HG03097 (cell line): ENCODE results near the gene FMC1.
"Not testable (repeated sequence)": the region's sequence is repeated elsewhere in the genome, so short reads cannot be mapped to it uniquely, and the experiment has no call there.

Experiments used
- ATAC-seq: cut with Tn5 transposase; IDR thresholded peaks from one replicate; pipeline ENCODE4 v1.9.1; 2021; ENCODE audit not compliant: unreplicated experiment, low FRiP score

The FMC1 gene

DNA sequence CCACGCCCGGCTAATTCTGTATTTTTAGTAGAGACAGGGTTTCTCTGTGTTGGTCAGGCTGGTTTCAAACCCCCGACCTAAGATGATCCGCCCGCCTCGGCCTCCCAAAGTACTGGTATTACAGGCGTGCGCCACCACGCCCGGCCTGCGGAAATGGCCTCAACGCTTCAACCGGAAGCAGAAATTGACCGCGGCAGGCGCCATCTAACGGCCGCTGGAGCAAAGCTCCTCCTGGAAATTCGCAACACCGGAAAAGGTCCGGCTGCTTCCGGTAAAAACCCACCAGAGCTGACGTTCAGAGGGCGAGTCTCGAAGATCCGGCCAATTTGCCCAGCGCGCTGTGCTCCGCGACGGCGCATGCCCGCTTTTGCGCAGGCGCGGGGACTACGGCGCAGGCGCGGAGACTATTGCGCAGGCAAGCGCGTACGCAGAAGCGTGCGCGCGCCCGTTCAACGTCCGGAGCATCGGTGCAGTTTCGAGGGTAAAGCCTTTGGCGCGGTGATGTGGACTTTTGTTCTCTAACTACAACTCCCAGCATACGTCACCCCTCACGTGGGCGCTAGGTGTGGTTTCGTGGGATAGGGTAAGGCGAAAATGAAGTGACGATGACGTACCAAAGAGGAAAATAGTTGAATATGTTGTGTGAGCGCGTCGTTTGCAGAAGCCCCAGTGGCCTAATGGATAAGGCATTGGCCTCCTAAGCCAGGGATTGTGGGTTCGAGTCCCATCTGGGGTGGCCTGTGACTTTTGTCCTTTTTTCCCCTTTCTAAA is 915 bp upstream of the FMC1 start:
- peak; percentile 88 for ATAC-seq

DNA sequence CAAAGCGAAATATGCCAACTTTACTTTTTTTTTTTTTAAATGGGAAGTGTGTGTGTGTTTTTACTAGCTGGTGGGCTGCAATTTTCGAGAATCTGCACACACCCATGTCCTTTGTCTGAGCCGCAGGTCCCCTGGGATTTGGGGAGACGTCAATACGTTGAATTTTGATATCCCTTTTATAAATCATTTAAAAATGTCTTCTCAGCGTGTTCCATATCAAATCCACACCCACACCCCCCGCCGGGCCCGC is 404 bp upstream of the FMC1 start:
- ATAC-seq, result no peak

DNA sequence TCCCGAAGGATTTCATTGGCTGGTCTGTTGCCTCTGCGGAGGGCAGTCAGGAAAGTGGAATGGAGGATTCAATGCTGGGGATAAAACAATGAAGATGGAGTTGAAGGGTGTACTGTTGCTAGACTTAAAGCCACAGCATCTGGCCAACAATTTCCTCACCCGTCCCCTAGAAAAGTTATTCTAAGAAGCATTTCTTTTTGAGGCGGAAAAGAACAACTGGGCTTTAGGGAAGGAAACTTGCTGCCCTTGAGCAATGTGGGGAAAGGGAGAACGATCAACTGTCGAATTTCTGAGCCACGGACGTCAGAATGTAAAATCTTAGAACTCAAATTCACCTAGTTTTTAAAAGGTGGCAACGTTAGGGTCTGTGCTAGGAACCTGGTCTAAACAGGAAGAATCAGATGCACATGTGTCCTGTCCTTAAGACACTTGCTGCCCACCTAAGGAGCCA is 664 bp downstream of the FMC1 start:
- ATAC-seq, result no peak

GRCh38 chr7:139345042-139345441 is 3.9 kb downstream of the FMC1 start:
- ATAC-seq, result no peak

DNA sequence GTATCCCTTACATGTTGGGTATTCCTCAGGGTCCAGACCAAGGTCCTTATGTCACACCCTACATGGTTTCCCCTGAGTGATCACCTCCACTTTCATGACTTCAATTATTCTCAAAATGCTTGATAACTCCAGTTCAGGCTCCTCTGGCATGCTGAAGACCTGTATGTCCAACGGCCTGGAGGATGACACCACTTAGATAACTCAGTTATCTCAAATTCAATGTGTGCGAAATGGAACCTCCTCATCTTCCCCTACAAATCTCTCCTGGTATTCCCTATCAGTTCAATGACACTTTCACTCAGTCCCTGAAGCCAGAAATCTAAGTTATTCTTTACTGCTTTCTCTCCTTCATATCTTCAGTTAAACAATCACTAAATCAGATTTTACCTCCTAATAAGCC is 9.9 kb downstream of the FMC1 start:
- ATAC-seq, result no peak

- ATAC-seq, result no peak
Measured at GRCh38 chr7:139354729-139355128, 13.6 kb downstream of the FMC1 start.

DNA sequence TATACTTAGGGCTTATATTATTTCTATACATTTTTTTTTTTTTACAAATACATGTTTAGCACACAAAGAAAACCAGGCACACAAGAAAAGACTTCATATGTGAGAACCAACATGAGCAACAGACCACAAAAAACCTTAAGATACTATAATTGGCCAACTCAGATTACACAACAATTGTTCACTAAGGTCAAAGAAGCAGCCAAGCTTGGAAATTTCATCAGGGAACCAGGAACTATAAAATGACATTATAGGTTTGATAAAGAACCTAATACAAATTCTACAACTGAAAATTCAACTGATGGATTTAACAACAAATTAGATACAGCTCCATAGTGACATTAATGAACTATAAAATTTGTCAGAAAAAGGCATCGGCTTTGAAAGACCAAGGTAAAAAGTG is 14.2 kb downstream of the FMC1 start:
- ATAC-seq, result no peak

GRCh38 chr7:139357729-139358506 is 16.8 kb downstream of the FMC1 start:
- not testable (repeated sequence) for ATAC-seq

GRCh38 chr7:139358541-139359365 is 17.6 kb downstream of the FMC1 start:
- ATAC-seq, result peak; percentile 9

GRCh38 chr7:139359366-139360209 is 18.5 kb downstream of the FMC1 start, which contains the start of gene LUC7L2:
TSS of gene LUC7L2 (plus strand) at chr7:139359894. CDS start at chr7:139360262, 368 bp downstream.
- ATAC-seq, result peak; percentile 75

GRCh38 chr7:139360210-139360947 is 19.2 kb downstream of the FMC1 start:
- peak; percentile 60 for ATAC-seq

- ATAC-seq, result no peak
Measured at GRCh38 chr7:139360948-139361307, 19.8 kb downstream of the FMC1 start.

DNA sequence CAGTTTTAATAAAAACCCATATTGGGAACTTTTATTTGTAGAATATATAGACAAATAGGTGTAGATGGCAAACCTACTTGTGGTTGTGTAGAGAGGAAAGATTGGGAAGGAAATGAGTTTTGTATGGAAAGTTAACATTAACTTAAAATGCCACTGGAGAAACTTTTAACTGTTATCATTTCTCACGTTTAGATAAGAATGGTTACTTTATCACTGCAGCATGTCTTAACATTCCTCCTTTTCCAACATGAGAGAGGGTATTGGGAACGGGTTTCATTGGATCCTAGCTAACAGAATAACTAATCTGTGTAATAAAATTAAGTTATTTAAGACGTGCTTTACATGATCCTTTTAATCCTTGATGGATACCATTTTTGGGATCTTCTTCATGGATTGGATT is 20.4 kb downstream of the FMC1 start:
- no peak for ATAC-seq

DNA sequence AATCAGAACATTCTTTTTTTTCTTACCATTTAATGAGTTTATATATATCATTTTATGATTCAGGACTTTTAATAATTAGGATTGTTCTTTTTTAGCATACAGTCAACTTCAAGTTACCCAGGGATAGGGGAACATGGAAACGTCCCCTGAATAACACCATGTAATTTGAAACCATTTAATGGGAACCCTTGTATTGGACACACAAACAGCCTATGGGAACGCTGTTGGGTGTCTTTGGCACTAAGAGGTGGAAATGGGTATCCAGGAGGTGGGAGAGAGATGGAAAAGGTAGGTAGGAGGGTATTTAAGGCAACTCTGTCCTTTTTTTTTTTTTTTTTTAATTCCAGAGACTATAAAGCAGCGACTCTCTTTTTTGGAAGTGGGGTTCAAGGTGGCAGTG is 21.2 kb downstream of the FMC1 start:
- no peak for ATAC-seq

DNA sequence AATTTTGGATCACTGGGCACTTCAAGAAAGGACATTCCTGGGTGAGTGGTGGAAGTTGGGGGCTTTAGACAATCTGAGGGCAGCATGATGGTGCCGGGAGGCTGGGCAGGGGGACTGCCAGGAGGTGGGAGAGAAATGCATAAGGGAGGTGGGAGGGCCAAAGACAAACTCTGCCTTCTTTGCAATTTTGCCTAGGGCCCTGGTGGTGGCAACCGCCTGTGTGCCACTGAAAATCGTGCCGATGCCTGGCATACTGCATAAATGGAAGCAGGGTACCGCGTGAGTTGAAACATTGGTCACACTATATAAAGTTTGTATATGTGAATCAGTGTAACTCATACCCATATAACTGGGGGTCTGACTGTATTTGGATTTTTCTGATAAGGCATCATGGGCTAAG is 21.8 kb downstream of the FMC1 start:
- ATAC-seq, result no peak

DNA sequence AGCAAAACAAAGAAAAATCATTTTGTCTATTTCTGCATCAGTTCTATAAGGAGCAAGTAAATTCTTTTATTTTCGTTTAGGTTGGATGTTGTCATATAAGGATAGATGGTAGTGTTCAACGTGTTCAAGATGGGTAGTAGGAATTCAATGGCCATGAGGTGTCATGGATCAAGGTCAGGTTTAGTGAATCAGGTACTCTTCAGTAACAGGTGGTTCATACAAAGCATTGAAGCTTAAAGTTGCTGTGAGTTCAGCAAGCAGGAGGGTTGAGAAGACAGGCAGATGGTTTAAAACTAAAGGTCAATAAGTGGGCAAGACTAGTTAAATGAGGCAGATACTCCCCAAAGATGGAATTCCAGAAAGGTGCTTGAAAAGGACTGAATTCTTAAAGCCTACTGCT is 24.2 kb downstream of the FMC1 start:
- no peak for ATAC-seq

DNA sequence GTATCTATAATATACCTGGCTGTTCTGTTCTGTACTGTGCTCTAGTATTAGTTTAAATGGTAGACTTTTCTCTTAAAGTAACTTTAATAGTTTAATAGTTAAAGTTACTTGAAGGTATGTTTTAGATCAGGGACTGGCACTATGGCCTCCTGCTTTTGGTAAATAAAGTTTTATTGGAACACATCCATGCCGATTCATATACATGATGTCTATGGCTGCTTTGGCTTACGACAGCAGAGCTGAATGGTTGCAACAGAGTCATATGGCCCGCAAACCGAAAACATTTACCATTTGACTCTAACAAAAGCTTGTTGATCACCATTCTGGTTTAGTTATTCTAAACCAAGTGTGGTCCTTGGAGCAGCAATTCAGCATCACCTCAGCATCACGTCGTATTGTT is 25.3 kb downstream of the FMC1 start:
- ATAC-seq, result no peak

DNA sequence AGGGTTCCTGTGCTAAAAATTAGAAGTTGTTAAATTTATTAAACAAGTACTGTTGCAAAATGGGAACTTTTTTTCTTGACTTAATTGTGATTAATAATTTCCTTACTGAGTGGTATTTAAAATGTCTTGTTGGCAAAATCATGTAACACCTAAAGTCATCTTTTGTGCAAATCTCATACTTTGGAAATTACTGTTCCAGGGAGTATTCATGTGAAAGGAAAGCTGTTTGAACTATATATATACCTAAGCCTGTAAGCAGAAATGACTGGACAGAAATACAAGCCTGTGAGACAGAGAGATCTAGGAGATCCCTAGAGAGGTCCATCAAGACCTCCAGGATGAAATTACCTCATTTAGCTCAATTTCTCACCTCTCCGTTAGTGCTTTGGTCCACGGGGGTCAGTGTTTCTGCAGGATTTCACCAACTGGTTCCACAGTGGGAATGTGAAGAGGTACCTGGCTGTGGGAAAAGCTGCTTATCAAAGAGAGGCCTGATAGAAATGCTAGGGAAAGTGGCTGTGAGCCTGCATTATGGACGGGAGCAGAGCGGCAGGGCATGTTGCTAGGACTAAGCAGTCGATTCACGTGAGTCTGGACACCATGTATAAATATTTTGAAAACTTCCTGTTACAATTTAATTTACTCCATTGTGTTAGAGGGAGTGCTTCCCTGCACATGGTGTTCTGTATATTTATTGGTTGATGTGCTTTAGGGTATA is 26.5 kb downstream of the FMC1 start:
- no peak for ATAC-seq

GRCh38 chr7:139370301-139370942 is 29.3 kb downstream of the FMC1 start:
- ATAC-seq, result no peak
